ENCODE measurements around the gene PLXNA4.

Gene PLXNA4

GRCh38 chr7:132125096-132125495 is 451.2 kb downstream of the PLXNA4 start:
- H3K9me3 ChIP-seq (ENCODE audit: insufficient read depth, low read length), result no peaks in the 10 kb centered on the region
- no peaks in the 10 kb centered on the region for H3K79me2 ChIP-seq (ENCODE audit: insufficient read depth, low read length)
- H3K4me3 ChIP-seq (ENCODE audit: insufficient read depth, low read length, poor library complexity, severe bottlenecking), result no peak overlapping the region
- TF ChIP-seq EZH2phosphoT487 (conservative IDR thresholded peaks at IDR 0.05; ENCODE audit: low read length), result no peak
- no peak for TF ChIP-seq CTCF (IDR thresholded peaks at IDR 0.05; ENCODE audit: insufficient read depth, low read length, poor library complexity, severe bottlenecking)
- no peak overlapping the region for H3K4me2 ChIP-seq (ENCODE audit: low read depth, low read length, poor library complexity, severe bottlenecking)
- H3K27me3 ChIP-seq (ENCODE audit: low read length), result no peaks in the 10 kb centered on the region
- no peaks in the 10 kb centered on the region for H4K20me1 ChIP-seq (ENCODE audit: low read depth, low read length)
- H3K9ac ChIP-seq (ENCODE audit: low read length), result no peak overlapping the region
- H2AFZ ChIP-seq (ENCODE audit: low read depth, low read length, severe bottlenecking), result no peak overlapping the region
- no peaks in the 10 kb centered on the region for H3F3A ChIP-seq (ENCODE audit: insufficient read depth)
- H3K27ac ChIP-seq (ENCODE audit: low read depth, low read length), result no peak overlapping the region
- H3K9me2 ChIP-seq (replicated peaks; ENCODE audit: insufficient read depth, low read length), result no peaks in the 10 kb centered on the region
- no peaks in the 10 kb centered on the region for H3K36me3 ChIP-seq (ENCODE audit: low read length)

GRCh38 chr7:132124575-132124974 is 451.7 kb downstream of the PLXNA4 start:
- Histone ChIP-seq H3K79me2 (ENCODE audit: insufficient read depth, low read length) (no peaks in the 10 kb centered on the region), H3K27me3 (ENCODE audit: low read length) (no peaks in the 10 kb centered on the region), H3K9ac (ENCODE audit: low read length) (no peak overlapping the region), H4K20me1 (ENCODE audit: low read depth, low read length) (no peaks in the 10 kb centered on the region), H3F3A (ENCODE audit: insufficient read depth) (no peaks in the 10 kb centered on the region), H2AFZ (ENCODE audit: low read depth, low read length, severe bottlenecking) (no peak overlapping the region), H3K36me3 (ENCODE audit: low read length) (no peaks in the 10 kb centered on the region), H3K9me3 (ENCODE audit: insufficient read depth, low read length) (no peaks in the 10 kb centered on the region), H3K4me3 (ENCODE audit: insufficient read depth, low read length, poor library complexity, severe bottlenecking) (no peak overlapping the region), H3K9me2 (replicated peaks; ENCODE audit: insufficient read depth, low read length) (no peaks in the 10 kb centered on the region), H3K4me2 (ENCODE audit: low read depth, low read length, poor library complexity, severe bottlenecking) (no peak overlapping the region), H3K27ac (ENCODE audit: low read depth, low read length) (no peak overlapping the region)
- no peak for TF ChIP-seq EZH2phosphoT487 (conservative IDR thresholded peaks at IDR 0.05; ENCODE audit: low read length)
- TF ChIP-seq CTCF (IDR thresholded peaks at IDR 0.05; ENCODE audit: insufficient read depth, low read length, poor library complexity, severe bottlenecking), result no peak

- Histone ChIP-seq H3K27me3 (ENCODE audit: low read length) (no peaks in the 10 kb centered on the region), H4K20me1 (ENCODE audit: low read depth, low read length) (no peaks in the 10 kb centered on the region), H3K4me3 (ENCODE audit: insufficient read depth, low read length, poor library complexity, severe bottlenecking) (no peak overlapping the region), H3K79me2 (ENCODE audit: insufficient read depth, low read length) (no peaks in the 10 kb centered on the region), H3K9me3 (ENCODE audit: insufficient read depth, low read length) (no peaks in the 10 kb centered on the region), H3K9ac (ENCODE audit: low read length) (no peak overlapping the region), H3K36me3 (ENCODE audit: low read length) (no peaks in the 10 kb centered on the region), H3K9me2 (replicated peaks; ENCODE audit: insufficient read depth, low read length) (no peaks in the 10 kb centered on the region), H2AFZ (ENCODE audit: low read depth, low read length, severe bottlenecking) (no peak overlapping the region), H3K27ac (ENCODE audit: low read depth, low read length) (no peak overlapping the region), H3K4me2 (ENCODE audit: low read depth, low read length, poor library complexity, severe bottlenecking) (no peak overlapping the region), H3F3A (ENCODE audit: insufficient read depth) (no peaks in the 10 kb centered on the region)
- TF ChIP-seq EZH2phosphoT487 (conservative IDR thresholded peaks at IDR 0.05; ENCODE audit: low read length), result no peak
- no peak for TF ChIP-seq CTCF (IDR thresholded peaks at IDR 0.05; ENCODE audit: insufficient read depth, low read length, poor library complexity, severe bottlenecking)
These were observed 452.5 kb downstream of the PLXNA4 start for GRCh38 chr7:132123773-132124172.
